ENCODE results near the gene CYB561A3. TPM values are rescaled to one million over a fixed set of nuclear protein-coding genes. Genes with fewer than 3 reads are reported as not detected.

The CYB561A3 gene
- total RNA-seq, 2 experiments from 2014 or later: 28.1 to 63.8 TPM

DNA sequence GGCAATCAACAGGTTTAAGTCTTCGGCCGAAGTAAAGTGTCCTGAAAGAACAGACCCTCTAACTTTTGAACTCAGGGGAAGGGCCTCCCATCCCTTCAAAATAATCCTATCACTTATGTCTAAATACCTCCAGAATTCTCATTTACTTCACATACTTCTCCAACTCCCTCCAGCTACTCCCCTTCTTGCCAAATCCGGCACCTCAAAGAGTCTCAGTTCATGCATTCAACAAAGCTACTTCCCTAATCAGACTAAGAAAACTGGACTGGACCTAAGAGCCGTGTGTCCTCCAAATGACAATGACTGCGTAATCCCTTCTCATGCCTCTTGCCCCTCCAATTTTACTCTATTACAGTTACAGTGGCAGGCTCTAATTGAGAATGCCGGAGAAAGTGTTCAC is 30.0 kb downstream of the CYB561A3 start:
- BruUV-seq (replicated peaks): no TSS peak
- Histone ChIP-seq H3K36me3 (ENCODE audit: insufficient read depth, low read length) (peaks cover 51% of the 10 kb centered on the region), H2AFZ (ENCODE audit: low read length) (no peak overlapping the region), H3K4me2 (ENCODE audit: low read length) (peak overlapping the region; percentile 97), H4K20me1 (ENCODE audit: insufficient read depth, low read length) (peaks cover 11% of the 10 kb centered on the region), H3K79me2 (ENCODE audit: insufficient read depth, low read depth, low read length) (peaks cover 59% of the 10 kb centered on the region), H3K9me2 (ENCODE audit: insufficient read depth, low read length) (no peaks in the 10 kb centered on the region), H3K27ac (ENCODE audit: low read depth, low read length, poor library complexity, severe bottlenecking) (no peak overlapping the region), H3K4me1 (ENCODE audit: insufficient read depth, low read length, poor library complexity, severe bottlenecking) (peaks cover 44% of the 10 kb centered on the region), H3K4me3 (ENCODE audit: low read depth, low read length, poor library complexity, severe bottlenecking) (peak overlapping the region; percentile 98), H3K9me3 (ENCODE audit: low read length) (no peaks in the 10 kb centered on the region)
- TF ChIP-seq, protein P1, sequence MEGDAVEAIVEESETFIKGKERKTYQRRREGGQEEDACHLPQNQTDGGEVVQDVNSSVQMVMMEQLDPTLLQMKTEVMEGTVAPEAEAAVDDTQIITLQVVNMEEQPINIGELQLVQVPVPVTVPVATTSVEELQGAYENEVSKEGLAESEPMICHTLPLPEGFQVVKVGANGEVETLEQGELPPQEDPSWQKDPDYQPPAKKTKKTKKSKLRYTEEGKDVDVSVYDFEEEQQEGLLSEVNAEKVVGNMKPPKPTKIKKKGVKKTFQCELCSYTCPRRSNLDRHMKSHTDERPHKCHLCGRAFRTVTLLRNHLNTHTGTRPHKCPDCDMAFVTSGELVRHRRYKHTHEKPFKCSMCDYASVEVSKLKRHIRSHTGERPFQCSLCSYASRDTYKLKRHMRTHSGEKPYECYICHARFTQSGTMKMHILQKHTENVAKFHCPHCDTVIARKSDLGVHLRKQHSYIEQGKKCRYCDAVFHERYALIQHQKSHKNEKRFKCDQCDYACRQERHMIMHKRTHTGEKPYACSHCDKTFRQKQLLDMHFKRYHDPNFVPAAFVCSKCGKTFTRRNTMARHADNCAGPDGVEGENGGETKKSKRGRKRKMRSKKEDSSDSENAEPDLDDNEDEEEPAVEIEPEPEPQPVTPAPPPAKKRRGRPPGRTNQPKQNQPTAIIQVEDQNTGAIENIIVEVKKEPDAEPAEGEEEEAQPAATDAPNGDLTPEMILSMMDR (conservative IDR thresholded peaks at IDR 0.05; ENCODE audit: low read length): no peak
- TF ChIP-seq EZH2phosphoT487 (IDR thresholded peaks at IDR 0.05; ENCODE audit: borderline replicate concordance, low read depth, low read length): no peak
- no peak for DNase-seq (ENCODE audit: low spot score)
- intact Hi-C loops (cut with micrococcal nuclease; ENCODE audit: unreplicated experiment): loop anchor here (5.0 kb wide), 1 partner anchor 96 kb away; the partner anchor contains the start of gene CPSF7
- POLR2A ChIA-PET: interaction anchor here (0.6 to 1.1 kb wide), 3 partner anchors 19 to 31 kb away, joined by 4 to 9 read pairs (median 7); partner anchors contain the start of genes CYB561A3 and TMEM138
- CTCF ChIA-PET (ENCODE audit: unreplicated experiment): no interaction called here

DNA sequence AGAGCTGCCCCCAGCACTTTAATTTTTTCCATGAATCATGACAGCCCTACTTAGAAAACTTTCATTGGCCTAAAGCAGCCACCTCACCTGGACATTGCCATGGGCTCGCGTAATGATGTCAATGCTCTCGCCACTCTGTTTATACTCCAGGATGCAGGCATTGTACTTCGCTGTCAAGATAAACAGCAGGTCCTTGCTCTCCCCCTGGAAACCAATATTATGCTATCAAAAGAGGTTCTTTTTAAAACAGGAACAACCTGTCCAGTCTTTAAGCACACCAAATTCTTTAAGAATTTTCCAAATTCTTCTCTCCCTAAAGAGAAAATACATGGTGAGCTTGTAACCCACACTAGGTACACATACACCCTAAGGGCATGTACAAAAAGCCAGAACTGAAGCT is 31.8 kb downstream of the CYB561A3 start:
- intact Hi-C loops (cut with micrococcal nuclease; ENCODE audit: unreplicated experiment): loop anchor here (5.0 kb wide), 1 partner anchor 97 kb away; the partner anchor contains the start of gene CPSF7
- Histone ChIP-seq H3K9me3 (ENCODE audit: low read length) (no peaks in the 10 kb centered on the region), H3K9me2 (ENCODE audit: insufficient read depth, low read length) (no peaks in the 10 kb centered on the region), H3K27ac (ENCODE audit: low read depth, low read length, poor library complexity, severe bottlenecking) (no peak overlapping the region), H3K36me3 (ENCODE audit: insufficient read depth, low read length) (peaks cover 68% of the 10 kb centered on the region), H3K79me2 (ENCODE audit: insufficient read depth, low read depth, low read length) (peaks cover 59% of the 10 kb centered on the region), H3K4me1 (ENCODE audit: insufficient read depth, low read length, poor library complexity, severe bottlenecking) (peaks cover 26% of the 10 kb centered on the region), H3K4me3 (ENCODE audit: low read depth, low read length, poor library complexity, severe bottlenecking) (no peak overlapping the region), H2AFZ (ENCODE audit: low read length) (no peak overlapping the region), H3K4me2 (ENCODE audit: low read length) (no peak overlapping the region), H4K20me1 (ENCODE audit: insufficient read depth, low read length) (peaks cover 11% of the 10 kb centered on the region)
- TF ChIP-seq, protein P1 (conservative IDR thresholded peaks at IDR 0.05; ENCODE audit: low read length): no peak
- no peak for TF ChIP-seq EZH2phosphoT487 (IDR thresholded peaks at IDR 0.05; ENCODE audit: borderline replicate concordance, low read depth, low read length)
- BruUV-seq (replicated peaks): no TSS peak
- DNase-seq (ENCODE audit: low spot score): no peak
- ChIA-PET CTCF (ENCODE audit: unreplicated experiment) (no interaction called here), POLR2A (interaction anchor here (0.5 kb wide), 1 partner anchor 67 kb away, joined by 3 read pairs; no protein-coding TSS in a partner anchor)

DNA sequence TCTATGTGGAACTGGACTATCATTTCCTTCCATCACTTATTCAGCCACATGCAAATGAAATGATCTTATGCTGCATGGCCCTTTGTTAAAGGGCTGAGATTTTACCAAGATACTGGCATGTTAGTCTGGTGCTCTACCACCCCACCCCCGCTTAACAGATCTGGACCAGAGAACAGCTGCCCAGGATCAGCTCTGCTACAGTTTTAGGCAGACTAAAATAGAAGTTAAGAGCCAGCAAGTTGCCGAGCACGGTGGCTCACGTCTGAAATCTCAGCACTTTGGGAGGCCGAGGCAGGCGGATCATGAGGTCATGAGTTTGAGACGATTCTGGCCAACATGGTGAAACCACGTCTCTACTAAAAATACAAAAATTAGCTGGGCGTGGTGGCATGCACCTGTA is 33.3 kb downstream of the CYB561A3 start:
- Histone ChIP-seq H3K9me3 (ENCODE audit: low read length) (no peaks in the 10 kb centered on the region), H3K36me3 (ENCODE audit: insufficient read depth, low read length) (peaks cover 83% of the 10 kb centered on the region), H4K20me1 (ENCODE audit: insufficient read depth, low read length) (peaks cover 11% of the 10 kb centered on the region), H3K4me2 (ENCODE audit: low read length) (no peak overlapping the region), H3K27ac (ENCODE audit: low read depth, low read length, poor library complexity, severe bottlenecking) (no peak overlapping the region), H2AFZ (ENCODE audit: low read length) (no peak overlapping the region), H3K9me2 (ENCODE audit: insufficient read depth, low read length) (no peaks in the 10 kb centered on the region), H3K4me3 (ENCODE audit: low read depth, low read length, poor library complexity, severe bottlenecking) (no peak overlapping the region), H3K4me1 (ENCODE audit: insufficient read depth, low read length, poor library complexity, severe bottlenecking) (peaks cover 12% of the 10 kb centered on the region), H3K79me2 (ENCODE audit: insufficient read depth, low read depth, low read length) (peaks cover 56% of the 10 kb centered on the region)
- TF ChIP-seq, protein P1 (conservative IDR thresholded peaks at IDR 0.05; ENCODE audit: low read length): no peak
- TF ChIP-seq EZH2phosphoT487 (IDR thresholded peaks at IDR 0.05; ENCODE audit: borderline replicate concordance, low read depth, low read length): no peak
- no TSS peak for BruUV-seq (replicated peaks)
- CTCF ChIA-PET (ENCODE audit: unreplicated experiment): no interaction called here
- DNase-seq (ENCODE audit: low spot score): no peak
- POLR2A ChIA-PET: interaction anchor here (1.2 kb wide), 1 partner anchor 98 kb away, joined by 3 read pairs; no protein-coding TSS in a partner anchor
- intact Hi-C loops (cut with micrococcal nuclease; ENCODE audit: unreplicated experiment): no loop called here

Data from OCI-LY7 (cell line).